NCI-H748 (cell line): ENCODE data around the gene SMIM29.
"Not testable (repeated sequence)": the region's sequence is repeated elsewhere in the genome, so short reads cannot be mapped to it uniquely, and the experiment has no call there.

Source experiments
- DNase-seq: peaks from one replicate; lab custom pipeline; 2025; ENCODE audit not compliant: unreplicated experiment; lab: John Stamatoyannopoulos, UW

Gene SMIM29

DNA sequence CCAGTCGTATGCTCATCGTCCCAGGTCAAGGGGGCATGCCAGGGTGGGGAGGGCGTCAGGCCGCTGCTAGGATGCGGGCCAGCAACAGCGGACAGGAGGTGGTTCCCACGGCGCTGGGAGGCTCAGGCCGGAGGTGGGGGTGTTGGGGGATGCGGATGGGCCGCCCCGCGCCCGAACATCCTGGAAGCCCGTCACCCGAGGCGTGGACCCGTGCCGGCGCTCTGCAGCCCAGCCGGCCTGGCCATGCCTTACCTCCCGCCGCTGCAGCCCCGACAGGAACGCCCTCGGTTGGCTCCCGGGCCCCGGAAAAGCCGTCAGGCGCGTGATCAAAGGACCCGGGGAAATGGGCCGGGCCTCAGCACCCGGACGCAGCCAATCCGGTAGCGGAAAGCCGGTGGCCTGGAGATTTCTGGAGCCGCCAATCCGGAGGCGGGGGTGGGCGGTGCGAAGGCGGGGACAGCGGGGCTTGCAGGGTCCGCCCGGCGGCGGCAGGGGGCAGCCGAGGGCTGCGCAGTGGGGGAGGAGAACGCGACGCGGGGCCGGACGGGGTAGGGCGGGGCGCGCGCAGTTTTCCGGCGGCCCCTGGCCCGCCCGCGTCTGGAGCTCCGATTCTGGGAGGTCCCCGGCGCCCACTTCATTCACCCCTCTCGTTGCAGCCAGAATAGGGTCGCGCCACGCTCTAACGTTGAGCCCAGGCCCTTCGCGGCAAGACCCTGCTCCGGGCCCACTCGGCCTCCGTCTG lies at the start of gene SMIM29:
Gene SMIM29, minus strand, starts transcription at position 280 of the 742 bp plus-strand sequence. CDS start 1,215 bp downstream, outside the sequence.
- peak; percentile 96 for DNase-seq

GRCh38 chr6:34295721-34296120 lies 46.9 kb upstream of the SMIM29 start:
- DNase-seq: no peak

GRCh38 chr6:34292954-34293353 lies 44.1 kb upstream of the SMIM29 start:
- DNase-seq: no peak

GRCh38 chr6:34289137-34289536 lies 40.3 kb upstream of the SMIM29 start:
- no peak for DNase-seq

GRCh38 chr6:34288581-34288980 lies 39.8 kb upstream of the SMIM29 start:
- DNase-seq: no peak

GRCh38 chr6:34285448-34286164 lies 36.8 kb upstream of the SMIM29 start:
- no peak for DNase-seq

DNA sequence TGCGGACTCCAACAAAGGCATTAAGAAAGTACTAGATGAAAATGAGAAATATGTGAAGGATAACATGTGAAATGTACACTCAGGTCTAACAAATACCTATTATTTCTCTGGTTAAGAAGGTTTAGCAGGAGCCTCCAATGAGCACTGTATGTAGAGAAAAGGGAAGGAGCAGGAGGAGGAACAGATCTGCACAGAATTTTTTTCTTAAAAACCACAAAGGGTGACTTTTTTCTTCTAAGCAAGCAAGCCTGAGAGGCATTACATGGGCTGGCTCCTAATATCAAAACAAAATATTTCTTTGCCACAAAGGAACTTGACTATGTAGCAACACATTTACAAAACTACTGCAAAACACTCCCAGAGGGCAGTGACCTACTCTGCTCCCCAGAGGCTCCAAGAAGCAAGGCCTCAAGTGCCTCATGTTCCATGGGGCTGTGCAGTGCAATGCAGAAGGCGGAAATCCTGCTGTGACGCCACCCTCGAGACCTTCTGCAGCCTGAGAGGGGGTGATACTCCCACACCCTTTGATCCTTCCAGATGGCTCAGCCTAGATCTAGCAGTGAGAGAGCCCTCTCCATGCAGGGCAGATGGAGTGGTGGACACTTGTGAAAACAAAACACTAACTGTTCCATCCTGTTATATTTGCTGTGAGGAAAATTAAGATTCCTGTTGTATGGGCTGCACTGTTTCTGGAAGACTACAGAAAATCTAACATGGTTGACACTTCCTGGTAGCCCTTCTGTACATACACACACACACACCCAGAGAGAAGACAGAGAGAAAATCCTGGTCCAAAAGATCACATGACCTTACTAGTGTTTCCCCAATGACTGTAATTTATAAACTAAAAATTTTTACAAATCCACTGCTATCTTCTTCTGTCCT lies 36.0 kb upstream of the SMIM29 start:
- no peak for DNase-seq

- DNase-seq: no peak
Observed at GRCh38 chr6:34281702-34282334, 33.0 kb upstream of the SMIM29 start.

DNA sequence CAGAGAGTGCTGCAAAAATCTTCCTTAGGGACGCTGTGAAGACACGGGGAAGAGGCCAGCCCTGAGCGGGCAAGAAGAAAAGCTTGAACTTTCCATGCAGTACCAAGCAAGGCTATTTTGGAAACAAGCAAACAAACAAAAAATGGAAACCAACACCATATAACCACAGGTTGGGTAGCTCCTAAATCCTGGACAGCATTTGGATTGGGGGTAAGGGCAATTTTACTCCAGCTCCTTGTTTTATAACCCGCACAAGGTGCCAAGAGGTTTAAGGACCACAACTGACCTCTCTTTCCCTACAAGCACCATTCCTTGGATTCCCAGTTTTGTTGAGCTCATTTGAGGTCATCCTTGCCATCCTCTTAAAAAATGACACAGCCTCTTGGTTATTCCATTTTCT lies 31.4 kb upstream of the SMIM29 start:
- DNase-seq: no peak

DNA sequence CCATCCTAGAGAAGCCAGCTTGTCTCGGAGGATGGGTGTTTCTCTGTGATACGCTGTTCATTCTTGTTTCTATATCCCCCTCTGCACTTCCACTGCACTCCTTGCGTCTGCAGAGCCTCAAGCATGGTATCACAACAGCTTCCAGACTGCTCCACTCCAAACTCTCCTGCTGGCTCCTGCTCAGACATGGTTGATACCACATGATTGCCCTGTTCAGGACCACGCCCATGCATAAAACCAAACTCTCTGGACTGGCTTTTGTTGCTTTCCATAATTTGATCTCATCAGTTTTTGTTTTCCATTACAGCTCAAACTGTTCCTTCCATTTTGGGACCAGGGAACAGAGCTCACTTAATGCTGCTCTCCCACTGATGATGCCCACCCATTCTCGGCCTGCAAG lies 30.0 kb upstream of the SMIM29 start:
- no peak for DNase-seq

DNA sequence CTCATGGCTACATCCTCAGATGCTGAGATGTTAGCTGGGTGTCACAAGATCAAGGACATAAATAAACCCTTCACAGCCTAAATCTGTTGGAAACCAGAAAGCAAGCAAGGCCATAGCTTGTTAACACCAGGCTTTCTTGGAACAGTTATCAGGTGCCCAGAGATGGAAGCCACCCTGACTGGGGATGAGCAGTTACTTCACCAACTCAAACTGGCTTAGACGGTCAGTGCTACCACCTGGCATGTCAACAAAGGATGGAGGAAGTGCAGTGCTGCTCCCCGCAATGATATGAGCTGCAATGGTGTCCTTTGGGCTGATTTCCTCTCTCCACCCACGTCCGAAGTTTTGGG lies 28.9 kb upstream of the SMIM29 start:
- DNase-seq: no peak

DNA sequence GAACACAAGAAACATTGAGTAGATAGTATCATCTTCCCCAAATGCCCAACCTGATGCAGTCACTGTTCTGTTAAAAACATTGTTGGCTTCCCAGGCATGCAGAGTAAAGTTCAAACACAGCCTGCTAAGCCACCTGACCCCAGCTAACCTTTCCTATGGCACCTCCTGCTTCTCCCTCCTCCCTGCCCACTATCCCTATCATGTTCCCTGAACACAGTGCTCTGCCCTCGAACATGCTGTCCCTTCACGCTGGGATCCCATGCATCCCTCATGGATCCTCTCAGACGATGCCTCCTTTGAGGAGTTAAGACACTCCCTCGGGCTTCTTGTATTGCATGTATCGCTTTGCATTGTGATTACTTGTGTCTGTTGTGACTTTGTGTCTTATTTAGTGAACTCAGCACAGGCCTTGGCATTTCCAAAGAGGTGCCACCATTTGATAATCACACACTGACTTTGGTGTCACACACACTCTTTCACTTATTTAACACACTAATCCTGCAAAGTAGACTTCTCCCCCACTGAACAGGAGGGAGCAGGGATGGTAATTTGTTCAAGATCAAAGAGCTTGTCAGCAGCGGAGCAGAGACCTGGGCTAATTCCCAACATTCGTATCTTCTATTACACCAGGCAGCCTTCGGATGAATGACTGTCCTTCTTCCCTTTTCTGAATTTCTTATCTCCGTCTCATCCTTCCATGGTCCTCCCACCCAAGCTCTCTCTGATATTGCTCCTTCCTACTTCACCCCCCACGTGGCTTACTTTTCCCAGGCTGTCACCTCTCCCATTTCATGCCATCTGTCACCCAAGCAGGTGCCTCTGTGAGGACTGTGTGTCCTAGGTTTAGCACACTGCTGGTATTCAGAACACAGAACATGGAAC lies 28.3 kb upstream of the SMIM29 start:
- no peak for DNase-seq

DNA sequence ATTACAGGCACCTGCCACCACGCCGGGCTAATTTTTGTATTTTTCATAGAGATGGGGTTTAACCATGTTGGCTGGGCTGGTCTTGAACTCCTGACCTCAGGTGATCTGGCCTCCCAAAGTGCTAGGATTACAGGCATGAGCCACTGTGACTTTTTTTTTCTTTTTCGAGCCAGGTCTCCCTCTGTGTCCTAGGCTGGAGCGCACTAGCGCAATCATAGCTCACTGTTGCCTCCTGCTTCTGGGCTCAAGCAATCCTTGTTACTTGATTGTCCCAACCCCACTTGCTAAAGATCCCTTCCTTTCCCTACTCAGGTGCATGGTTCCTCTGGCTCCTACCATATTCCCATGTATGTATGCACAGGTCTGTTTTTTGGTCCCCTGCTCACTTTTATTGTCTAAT lies 27.4 kb upstream of the SMIM29 start:
- DNase-seq: no peak

DNA sequence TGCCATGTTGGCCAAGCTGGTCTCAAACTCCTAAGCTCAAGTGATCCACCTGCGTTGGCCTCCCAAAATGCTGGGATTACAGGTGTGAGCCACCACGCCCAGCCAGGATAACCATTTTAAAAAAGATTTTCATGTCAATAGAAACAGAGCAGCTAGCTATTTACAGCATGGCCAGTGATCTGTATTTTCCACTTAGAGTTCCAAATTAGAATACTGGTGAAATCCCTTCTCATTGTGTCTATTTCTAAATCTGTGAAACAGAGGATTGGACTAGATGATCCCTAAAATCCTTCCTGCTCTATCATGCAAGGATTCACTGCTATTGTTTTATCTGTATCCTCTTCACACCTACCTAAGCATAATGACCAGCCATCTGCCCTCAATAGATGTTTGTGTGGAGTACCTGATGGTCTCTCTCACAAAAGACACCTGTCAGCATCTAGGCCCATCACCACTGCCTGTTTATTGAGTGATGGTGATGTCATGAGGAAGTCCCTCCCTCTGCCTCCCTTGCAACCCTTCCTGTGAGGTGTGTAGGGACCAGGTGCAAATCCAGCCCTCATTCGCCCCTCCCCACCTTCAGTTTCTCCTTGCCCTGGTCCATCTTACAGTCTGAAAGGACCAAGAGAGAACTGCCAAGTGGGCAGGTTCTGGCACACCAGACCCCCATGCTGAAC lies 26.5 kb upstream of the SMIM29 start:
- DNase-seq: peak; percentile 53

GRCh38 chr6:34274129-34274528 lies 25.3 kb upstream of the SMIM29 start:
- no peak for DNase-seq

- no peak for DNase-seq
Observed at GRCh38 chr6:34273242-34273805, 24.5 kb upstream of the SMIM29 start.

DNA sequence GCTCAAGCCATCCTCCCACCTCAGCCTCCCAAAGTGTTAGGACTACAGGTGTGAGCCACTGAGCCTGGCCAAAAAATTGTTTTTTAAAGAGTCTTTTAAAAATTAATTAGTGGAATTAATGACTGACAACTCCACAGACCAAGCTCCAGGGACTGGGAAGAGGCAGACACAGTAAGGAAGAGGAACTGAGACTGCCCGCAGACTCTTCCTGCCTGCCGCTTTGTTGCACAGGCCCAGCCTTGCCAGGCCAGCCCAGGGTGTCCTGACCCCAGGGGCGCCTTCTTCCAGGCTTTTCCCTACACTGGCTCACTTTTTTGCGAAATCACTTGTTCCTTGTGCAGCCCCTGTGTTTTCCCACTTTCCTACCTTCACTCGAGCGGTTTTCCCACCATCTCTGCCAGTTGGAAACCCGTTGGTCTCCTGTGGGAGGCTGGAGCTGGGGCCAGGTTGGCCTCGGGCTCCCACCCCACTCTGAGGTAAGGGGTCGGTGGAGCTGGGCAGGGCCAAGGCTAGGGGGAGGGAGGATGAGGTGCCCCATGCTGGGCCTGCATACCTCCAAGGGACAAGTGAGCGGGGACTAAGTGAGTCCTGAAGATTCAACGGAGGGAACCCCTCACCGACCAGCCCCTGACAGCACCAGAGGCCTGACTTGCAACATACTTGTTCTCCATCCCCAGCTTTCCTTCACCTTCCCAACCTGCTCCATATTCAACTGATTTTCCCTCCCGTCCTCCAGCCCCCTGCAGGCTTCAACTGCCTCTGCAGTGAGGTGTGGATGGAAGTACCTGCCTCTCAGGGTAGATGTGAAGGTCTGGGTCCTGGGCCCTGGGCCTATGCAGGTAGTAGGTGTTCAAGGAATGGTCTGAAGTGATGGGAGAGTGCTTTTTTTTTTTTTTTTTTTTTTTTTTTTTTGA lies 23.5 kb upstream of the SMIM29 start:
- no peak for DNase-seq

GRCh38 chr6:34269658-34270341 lies 21.0 kb upstream of the SMIM29 start:
- DNase-seq: not testable (repeated sequence)
